Measurements from ENCODE around the gene TEX11.

Gene TEX11

GRCh38 chrX:70504772-70505450, 403.6 kb downstream of the TEX11 start:
- TF ChIP-seq CTCF (conservative IDR thresholded peaks at IDR 0.05; ENCODE audit: low read length) = no peak
- H3K4me3 ChIP-seq (ENCODE audit: low read length) = no peak overlapping the region
- DNase-seq (ENCODE audit: low read depth) = no peak

- no peak for TF ChIP-seq CTCF (conservative IDR thresholded peaks at IDR 0.05; ENCODE audit: low read length)
- DNase-seq (ENCODE audit: low read depth) = no peak
- no peak overlapping the region for H3K4me3 ChIP-seq (ENCODE audit: low read length)
These were observed 407.7 kb downstream of the TEX11 start for GRCh38 chrX:70500826-70501225.

- no peak for DNase-seq (ENCODE audit: low read depth)
- no peak for TF ChIP-seq CTCF (conservative IDR thresholded peaks at IDR 0.05; ENCODE audit: low read length)
These were observed 410.4 kb downstream of the TEX11 start for GRCh38 chrX:70498129-70498528.

DNA sequence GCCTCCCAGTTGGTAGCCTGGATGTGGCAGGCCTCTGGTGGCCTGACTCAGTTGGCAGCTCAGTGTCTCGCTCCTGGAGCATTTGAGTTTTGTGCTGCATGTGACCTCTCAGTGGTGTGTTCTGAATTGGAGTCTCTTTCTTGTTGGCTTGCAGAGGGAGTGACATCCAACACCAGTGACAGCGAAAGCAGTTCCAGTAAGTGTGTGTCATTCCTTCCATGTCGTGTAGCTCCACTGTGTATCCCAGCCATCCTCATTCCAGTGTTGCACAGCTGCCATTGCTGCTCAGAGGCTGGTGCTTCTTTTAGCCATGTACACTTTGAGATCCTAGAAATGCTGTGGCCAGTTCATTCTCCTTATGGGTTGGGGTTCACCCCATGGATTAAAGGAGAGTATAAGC, 411.5 kb downstream of the TEX11 start:
- no peak for DNase-seq (ENCODE audit: low read depth)
- TF ChIP-seq CTCF (conservative IDR thresholded peaks at IDR 0.05; ENCODE audit: low read length) = no peak
- H3K4me3 ChIP-seq (ENCODE audit: low read length) = no peak overlapping the region

More at GRCh38 chrX:70498129-70498528, 410.4 kb downstream of the TEX11 start:
- no peak overlapping the region for H3K4me3 ChIP-seq (ENCODE audit: low read length)

GRCh38 chrX:70496491-70496890, 412.0 kb downstream of the TEX11 start:
- no peak for TF ChIP-seq CTCF (conservative IDR thresholded peaks at IDR 0.05; ENCODE audit: low read length)
- no peak overlapping the region for H3K4me3 ChIP-seq (ENCODE audit: low read length)
- DNase-seq (ENCODE audit: low read depth) = no peak

GRCh38 chrX:70494441-70494840, 414.1 kb downstream of the TEX11 start:
- no peak for DNase-seq (ENCODE audit: low read depth)
- no peak for TF ChIP-seq CTCF (conservative IDR thresholded peaks at IDR 0.05; ENCODE audit: low read length)
- no peak overlapping the region for H3K4me3 ChIP-seq (ENCODE audit: low read length)

DNA sequence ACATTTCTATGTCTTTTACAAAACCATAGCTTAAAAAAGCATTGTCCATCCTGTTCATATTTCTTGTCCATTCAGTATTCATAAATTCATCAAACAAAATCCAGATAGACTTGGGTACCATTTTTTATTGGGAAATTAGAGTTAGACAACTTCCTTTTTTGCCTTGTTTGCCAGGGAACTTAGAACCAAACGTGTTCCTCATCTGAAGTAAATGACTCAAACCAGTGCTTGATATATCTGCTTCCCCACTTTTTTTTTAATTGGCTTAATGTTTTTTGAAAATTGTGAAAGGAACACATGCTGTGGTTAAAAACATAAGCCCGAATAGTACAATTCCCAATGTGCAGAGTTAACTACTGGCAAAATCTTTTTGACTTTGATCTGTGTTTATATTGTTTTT, 419.7 kb downstream of the TEX11 start:
- no peak for TF ChIP-seq CTCF (conservative IDR thresholded peaks at IDR 0.05; ENCODE audit: low read length)
- DNase-seq (ENCODE audit: low read depth) = peak; percentile 4
- H3K4me3 ChIP-seq (ENCODE audit: low read length) = no peak overlapping the region

All from AG10803 (cell line).